Breast epithelium (tissue), 3 donors: ENCODE results near the gene ITPR1.

Source experiments
- CTCF ChIP-seq, 3 donors: fragments of 450-650 bp; IDR thresholded peaks; one replicate each; pipeline ENCODE4 v1.5.1; 2016 to 2017; ENCODE audit warnings: antibody characterized with exemption in 3 of 3, mild to moderate bottlenecking in 3 of 3, moderate library complexity in 3 of 3
- POLR2A ChIP-seq: fragments of 450-650 bp; IDR thresholded peaks from one replicate; pipeline ENCODE4 v1.6.1; 2016; ENCODE audit warnings: antibody characterized with exemption, mild to moderate bottlenecking, moderate library complexity
- POLR2AphosphoS5 ChIP-seq, 3 donors: sonication (generic); formaldehyde crosslinking; IDR thresholded peaks; one replicate each; pipeline ENCODE4 v1.6.1; 2017; ENCODE audit warnings: antibody characterized with exemption in 3 of 3

- TF ChIP-seq CTCF (IDR thresholded peaks at IDR 0.05) (no peak), POLR2A (no peak), POLR2AphosphoS5 (IDR thresholded peaks at IDR 0.05) (no peak)
Observed at GRCh38 chr3:4838621-4839022, 345.5 kb downstream of the ITPR1 start.
